ENCODE data around the gene TMEM87B. TPM values are rescaled to one million over a fixed set of nuclear protein-coding genes. Genes with fewer than 3 reads are reported as not detected.
"Not testable (repeated sequence)": the region's sequence is repeated elsewhere in the genome, so short reads cannot be mapped to it uniquely, and the experiment has no call there.

TMEM87B gene
- total and polyA plus RNA-seq, 11 donors: 3.1 to 18.5 (median 7.9) TPM

- H3K27ac ChIP-seq: no peak overlapping the region
- TF ChIP-seq POLR2A (IDR thresholded peaks at IDR 0.05) (no peak), CTCF (IDR thresholded peaks at IDR 0.05) (no peak)
- no peak overlapping the region for H3K4me3 ChIP-seq
- peaks cover 0 to 4% (median 0%) of the 10 kb centered on the region in 12 donors for H3K9me3 ChIP-seq
- intact Hi-C loops (cut with DNase I): no loop called here
- no peak for ATAC-seq
- peaks cover 0 to 95% (median 84%) of the 10 kb centered on the region in 9 donors for H3K36me3 ChIP-seq
- DNase-seq: no peak
- 71 to 89% (median 78%) methylated on average over 5 of the region's 5 CpGs for WGBS, 4 donors
- H3K4me1 ChIP-seq: peaks cover 0 to 26% (median 3%) of the 10 kb centered on the region in 12 donors
- no peaks in the 10 kb centered on the region for H3K27me3 ChIP-seq
Measured at GRCh38 chr2:112065486-112065885, 10.4 kb downstream of the TMEM87B start.

- Histone ChIP-seq H3K27me3 (no peaks in the 10 kb centered on the region), H3K4me1 (peaks cover 0 to 26% (median 3%) of the 10 kb centered on the region in 12 donors), H3K9me3 (peaks cover 0 to 6% (median 0%) of the 10 kb centered on the region in 12 donors), H3K4me3 (no peak overlapping the region), H3K27ac (no peak overlapping the region), H3K36me3 (peaks cover 0 to 95% (median 84%) of the 10 kb centered on the region in 9 donors)
- intact Hi-C loops (cut with DNase I): no loop called here
- TF ChIP-seq CTCF (IDR thresholded peaks at IDR 0.05) (no peak), POLR2A (IDR thresholded peaks at IDR 0.05) (no peak)
- ATAC-seq (no peak), DNase-seq (no peak)
- WGBS, 4 donors: 76 to 84% (median 80%) methylated on average over 1 of the region's 1 CpG
Measured at GRCh38 chr2:112065966-112066365, 10.9 kb downstream of the TMEM87B start.

GRCh38 chr2:112069794-112070193, 14.7 kb downstream of the TMEM87B start:
- ATAC-seq: not testable (repeated sequence)

GRCh38 chr2:112073875-112074274, 18.8 kb downstream of the TMEM87B start:
- H3K36me3 ChIP-seq: peaks cover 0 to 77% (median 48%) of the 10 kb centered on the region in 9 donors
- TF ChIP-seq CTCF (IDR thresholded peaks at IDR 0.05) (no peak), POLR2A (IDR thresholded peaks at IDR 0.05) (no peak)

More at GRCh38 chr2:112069794-112070193, 14.7 kb downstream of the TMEM87B start:
- Histone ChIP-seq H3K36me3 (peaks cover 0 to 82% (median 57%) of the 10 kb centered on the region in 9 donors), H3K9me3 (peaks cover 0 to 14% (median 0%) of the 10 kb centered on the region in 12 donors)
- intact Hi-C loops (cut with DNase I); H3K27ac ChIP-seq; DNase-seq; H3K4me1 ChIP-seq; H3K27me3 ChIP-seq; H3K4me3 ChIP-seq: not testable (repeated sequence)

GRCh38 chr2:112074506-112074905, 19.4 kb downstream of the TMEM87B start:
- intact Hi-C loops (cut with DNase I): no loop called here
- Histone ChIP-seq H3K27me3 (no peaks in the 10 kb centered on the region), H3K4me1 (peaks cover 0 to 21% (median 6%) of the 10 kb centered on the region in 12 donors), H3K4me3 (no peak overlapping the region), H3K9me3 (peaks cover 0 to 14% (median 0%) of the 10 kb centered on the region in 12 donors), H3K27ac (no peak overlapping the region), H3K36me3 (peaks cover 0 to 78% (median 53%) of the 10 kb centered on the region in 9 donors)
- 95 to 99% (median 96%) methylated on average over 1 of the region's 1 CpG for WGBS, 4 donors
- DNase-seq: no peak
- no peak for ATAC-seq
- no peak for TF ChIP-seq CTCF (IDR thresholded peaks at IDR 0.05)
- TF ChIP-seq POLR2A (IDR thresholded peaks at IDR 0.05): no peak

More at GRCh38 chr2:112073875-112074274, 18.8 kb downstream of the TMEM87B start:
- H3K27ac ChIP-seq: no peak overlapping the region
- ATAC-seq (no peak), DNase-seq (no peak)
- H3K9me3 ChIP-seq: peaks cover 0 to 14% (median 0%) of the 10 kb centered on the region in 12 donors
- no peaks in the 10 kb centered on the region for H3K27me3 ChIP-seq
- intact Hi-C loops (cut with DNase I): no loop called here
- WGBS, 4 donors: 94 to 98% (median 96%) methylated on average over 3 of the region's 3 CpGs
- H3K4me3 ChIP-seq: no peak overlapping the region
- peaks cover 0 to 21% (median 6%) of the 10 kb centered on the region in 12 donors for H3K4me1 ChIP-seq

Measured in heart left ventricle (tissue), 16 donors.